ENCODE results near the gene TRIO. TPM values are rescaled to one million over a fixed set of nuclear protein-coding genes. Genes with fewer than 3 reads are reported as not detected.

TRIO gene
- total RNA-seq, 1 donor from 2014 or later, result 148 TPM

DNA sequence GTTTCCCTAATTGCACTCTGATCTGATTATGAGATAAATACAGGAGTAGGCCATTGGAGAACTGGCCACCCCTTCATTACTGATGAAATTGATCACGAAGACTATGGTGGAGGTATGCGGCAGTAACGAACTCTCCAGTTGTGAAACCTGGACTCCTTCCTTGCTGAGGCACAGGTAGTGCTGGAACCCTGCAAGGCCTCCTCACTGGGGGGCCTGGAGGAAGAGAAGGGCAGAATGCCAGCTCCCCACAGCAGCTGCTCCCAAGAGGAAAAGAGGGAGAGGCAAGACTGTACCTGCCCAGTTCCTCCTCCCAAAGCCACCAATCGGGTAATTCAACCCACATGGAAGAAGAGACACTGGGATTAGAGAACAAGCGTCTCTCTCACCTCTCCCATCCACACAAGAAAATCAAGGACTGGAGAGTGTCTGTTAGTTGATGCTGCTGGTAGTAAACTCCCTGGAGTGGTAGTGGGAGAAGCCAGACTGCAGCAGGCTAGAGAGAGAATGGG lies 19.1 kb upstream of the TRIO start:
- no peaks in the 10 kb centered on the region for H3K27me3 ChIP-seq
- ATAC-seq (no peak), DNase-seq (no peak)
- H3K4me1 ChIP-seq, result no peaks in the 10 kb centered on the region
- no peaks in the 10 kb centered on the region for H3K9me3 ChIP-seq
- TF ChIP-seq, protein P1, sequence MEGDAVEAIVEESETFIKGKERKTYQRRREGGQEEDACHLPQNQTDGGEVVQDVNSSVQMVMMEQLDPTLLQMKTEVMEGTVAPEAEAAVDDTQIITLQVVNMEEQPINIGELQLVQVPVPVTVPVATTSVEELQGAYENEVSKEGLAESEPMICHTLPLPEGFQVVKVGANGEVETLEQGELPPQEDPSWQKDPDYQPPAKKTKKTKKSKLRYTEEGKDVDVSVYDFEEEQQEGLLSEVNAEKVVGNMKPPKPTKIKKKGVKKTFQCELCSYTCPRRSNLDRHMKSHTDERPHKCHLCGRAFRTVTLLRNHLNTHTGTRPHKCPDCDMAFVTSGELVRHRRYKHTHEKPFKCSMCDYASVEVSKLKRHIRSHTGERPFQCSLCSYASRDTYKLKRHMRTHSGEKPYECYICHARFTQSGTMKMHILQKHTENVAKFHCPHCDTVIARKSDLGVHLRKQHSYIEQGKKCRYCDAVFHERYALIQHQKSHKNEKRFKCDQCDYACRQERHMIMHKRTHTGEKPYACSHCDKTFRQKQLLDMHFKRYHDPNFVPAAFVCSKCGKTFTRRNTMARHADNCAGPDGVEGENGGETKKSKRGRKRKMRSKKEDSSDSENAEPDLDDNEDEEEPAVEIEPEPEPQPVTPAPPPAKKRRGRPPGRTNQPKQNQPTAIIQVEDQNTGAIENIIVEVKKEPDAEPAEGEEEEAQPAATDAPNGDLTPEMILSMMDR (IDR thresholded peaks at IDR 0.05), result no peak
- intact Hi-C loops (cut with DNase I), result no loop called here
- no peaks in the 10 kb centered on the region for H3K36me3 ChIP-seq
- no peak overlapping the region for H3K27ac ChIP-seq
- H3K4me3 ChIP-seq, result no peak overlapping the region

DNA sequence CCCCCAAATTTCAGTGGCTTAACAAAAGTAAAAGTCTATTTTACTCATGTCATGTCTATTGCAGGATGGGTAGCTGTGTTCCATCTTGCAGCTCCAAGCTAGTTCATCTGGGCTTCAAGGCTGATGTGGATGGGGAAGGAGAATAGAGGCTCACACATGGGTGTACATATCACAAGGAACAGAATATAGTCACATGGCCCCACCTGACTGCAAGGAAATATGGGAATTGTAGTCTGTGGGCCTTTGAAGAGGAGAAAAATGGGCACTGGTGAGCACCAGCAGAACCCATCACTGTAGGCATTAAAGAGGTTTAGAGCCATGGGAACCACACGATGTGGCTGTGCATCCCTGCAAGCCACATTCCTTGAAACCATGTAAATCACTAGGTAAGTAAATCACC lies 17.9 kb upstream of the TRIO start:
- no peaks in the 10 kb centered on the region for H3K9me3 ChIP-seq
- TF ChIP-seq, protein P1 (IDR thresholded peaks at IDR 0.05), result no peak
- no peak for DNase-seq
- intact Hi-C loops (cut with DNase I), result no loop called here
- H3K36me3 ChIP-seq, result no peaks in the 10 kb centered on the region
- no peak overlapping the region for H3K27ac ChIP-seq
- no peaks in the 10 kb centered on the region for H3K4me1 ChIP-seq
- ATAC-seq, result no peak
- no peak overlapping the region for H3K4me3 ChIP-seq
- H3K27me3 ChIP-seq, result no peaks in the 10 kb centered on the region

DNA sequence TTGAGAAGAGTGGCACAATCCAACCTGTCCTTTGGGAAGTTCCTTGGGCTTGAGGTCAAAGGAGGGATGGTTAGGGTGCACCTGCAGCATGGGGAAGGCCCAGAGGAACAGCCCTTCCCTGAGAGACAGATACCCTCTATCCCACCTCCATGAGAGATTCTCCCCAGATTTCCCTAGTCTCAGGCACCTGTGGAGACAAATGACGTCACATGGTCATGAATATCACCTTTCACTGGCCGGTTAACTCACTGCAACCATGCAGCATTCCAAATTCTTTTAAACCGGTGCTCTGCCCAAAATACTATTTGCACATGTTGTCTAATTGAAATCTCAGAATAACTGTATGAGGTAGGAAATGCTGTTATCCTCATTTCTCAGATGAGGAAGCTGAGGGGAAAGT lies 15.6 kb upstream of the TRIO start:
- no peak for DNase-seq
- no peaks in the 10 kb centered on the region for H3K4me1 ChIP-seq
- H3K27me3 ChIP-seq, result no peaks in the 10 kb centered on the region
- intact Hi-C loops (cut with DNase I), result no loop called here
- TF ChIP-seq, protein P1 (IDR thresholded peaks at IDR 0.05), result no peak
- H3K9me3 ChIP-seq, result no peaks in the 10 kb centered on the region
- H3K4me3 ChIP-seq, result no peak overlapping the region
- ATAC-seq, result no peak
- H3K36me3 ChIP-seq, result no peaks in the 10 kb centered on the region
- no peak overlapping the region for H3K27ac ChIP-seq

DNA sequence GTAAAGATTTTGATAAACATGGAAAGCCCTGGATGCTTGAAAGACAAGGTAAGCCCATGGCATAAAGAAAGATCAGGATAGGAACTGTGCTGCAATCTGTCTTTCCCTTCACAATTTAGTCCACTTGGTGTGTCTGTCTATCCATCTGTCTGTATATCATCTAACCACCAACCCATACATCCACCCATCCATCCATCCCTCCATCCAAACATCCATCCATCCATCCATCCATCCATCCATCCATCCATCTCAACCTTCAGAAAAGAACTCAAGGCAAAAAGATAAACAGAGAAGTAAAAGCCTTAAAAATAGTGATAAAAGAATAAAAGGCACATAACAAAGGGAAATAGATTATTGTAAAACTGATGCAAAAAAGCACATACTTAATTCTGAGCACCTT lies 15.1 kb upstream of the TRIO start:
- Histone ChIP-seq H3K27ac (no peak overlapping the region), H3K9me3 (no peaks in the 10 kb centered on the region), H3K4me3 (no peak overlapping the region), H3K4me1 (no peaks in the 10 kb centered on the region), H3K27me3 (no peaks in the 10 kb centered on the region), H3K36me3 (no peaks in the 10 kb centered on the region)
- intact Hi-C loops (cut with DNase I), result no loop called here
- DNase-seq (no peak), ATAC-seq (no peak)
- TF ChIP-seq, protein P1 (IDR thresholded peaks at IDR 0.05), result no peak

DNA sequence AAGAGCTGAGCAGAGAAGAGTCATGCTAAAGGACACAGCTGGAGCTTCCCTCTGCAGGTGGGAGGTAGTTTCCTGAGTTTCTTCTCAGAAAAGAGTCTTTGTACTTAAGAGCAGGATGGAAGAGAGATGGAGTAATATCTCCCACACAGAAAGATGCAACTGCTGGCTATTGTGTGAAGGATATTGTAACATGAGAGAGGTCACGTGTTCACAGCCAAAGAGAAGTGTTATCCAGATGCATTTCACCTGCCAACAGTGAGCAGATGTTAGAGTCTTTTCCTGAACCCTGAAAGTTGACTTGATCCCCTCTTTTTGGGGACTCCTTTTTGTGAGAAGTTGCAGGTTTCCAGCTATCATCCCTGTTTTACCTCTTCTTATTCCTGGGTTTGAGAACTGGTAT lies 14.0 kb upstream of the TRIO start:
- intact Hi-C loops (cut with DNase I), result no loop called here
- DNase-seq, result no peak
- Histone ChIP-seq H3K9me3 (no peaks in the 10 kb centered on the region), H3K27me3 (no peaks in the 10 kb centered on the region), H3K4me3 (no peak overlapping the region), H3K27ac (no peak overlapping the region), H3K4me1 (no peaks in the 10 kb centered on the region), H3K36me3 (no peaks in the 10 kb centered on the region)
- TF ChIP-seq, protein P1 (IDR thresholded peaks at IDR 0.05), result no peak
- ATAC-seq, result no peak

DNA sequence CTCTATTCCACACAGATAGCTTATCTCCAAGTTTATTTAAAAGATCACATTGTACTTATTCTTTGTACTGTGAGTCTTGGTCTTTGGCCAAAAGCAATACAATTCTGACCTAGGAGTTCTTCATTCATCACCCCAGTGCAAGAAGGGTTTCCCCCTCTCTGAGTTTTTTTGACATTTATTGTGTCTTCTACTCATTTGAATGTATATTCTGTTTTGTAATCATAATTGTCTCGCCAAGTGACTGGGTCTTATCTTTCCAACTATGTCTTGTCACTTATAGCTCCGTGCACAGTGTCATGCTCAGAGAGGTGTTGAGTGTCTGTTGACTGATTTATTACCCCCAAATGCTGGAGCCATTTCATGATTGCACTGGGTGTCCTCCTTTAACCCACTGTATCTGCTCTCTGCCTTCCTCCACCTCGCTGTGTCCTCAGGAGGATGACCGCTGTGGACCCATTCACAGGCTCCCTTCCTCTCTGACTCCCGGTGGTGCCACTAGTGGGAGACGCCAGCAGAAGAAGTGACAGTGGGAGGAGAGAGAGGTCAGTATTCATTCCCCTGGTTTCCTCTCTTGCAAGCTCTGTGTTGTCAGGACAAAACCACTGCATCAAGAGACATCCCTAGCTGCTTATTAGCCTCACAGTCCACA lies 11.2 kb upstream of the TRIO start:
- ATAC-seq, result no peak
- Histone ChIP-seq H3K4me1 (no peaks in the 10 kb centered on the region), H3K36me3 (no peaks in the 10 kb centered on the region), H3K9me3 (no peaks in the 10 kb centered on the region), H3K4me3 (no peak overlapping the region), H3K27me3 (no peaks in the 10 kb centered on the region), H3K27ac (no peak overlapping the region)
- DNase-seq, result no peak
- TF ChIP-seq, protein P1 (IDR thresholded peaks at IDR 0.05), result no peak
- intact Hi-C loops (cut with DNase I), result no loop called here

All from upper lobe of right lung (tissue), 1 donor.